HG03565 (cell line): ENCODE results near the gene EVC2.

Experiments
- ATAC-seq: cut with Tn5 transposase; IDR thresholded peaks from one replicate; pipeline ENCODE4 v1.9.1; 2021; ENCODE audit warnings: mild to moderate bottlenecking, moderate library complexity; ENCODE audit not compliant: unreplicated experiment

EVC2 gene

DNA sequence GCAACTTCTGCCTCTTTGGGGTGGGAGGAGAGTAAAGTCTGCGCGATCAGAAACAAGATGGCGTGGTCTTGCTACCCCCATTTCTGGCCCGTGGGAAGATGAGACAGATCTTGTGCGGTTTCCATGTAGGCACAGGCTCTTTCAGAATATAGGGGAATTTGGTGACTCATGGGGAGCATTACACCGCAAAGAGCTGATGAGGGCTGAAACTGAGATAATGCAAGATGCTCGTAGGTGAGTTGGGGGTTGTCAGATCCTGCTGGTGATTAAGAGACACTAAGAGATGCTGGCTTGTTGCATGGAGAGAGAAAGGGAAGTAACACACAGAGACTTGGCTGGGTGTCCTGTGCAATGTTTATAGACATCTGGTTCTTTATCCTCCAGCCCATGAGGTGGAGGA is 4.2 kb upstream of the EVC2 start:
- peak; percentile 48 for ATAC-seq

DNA sequence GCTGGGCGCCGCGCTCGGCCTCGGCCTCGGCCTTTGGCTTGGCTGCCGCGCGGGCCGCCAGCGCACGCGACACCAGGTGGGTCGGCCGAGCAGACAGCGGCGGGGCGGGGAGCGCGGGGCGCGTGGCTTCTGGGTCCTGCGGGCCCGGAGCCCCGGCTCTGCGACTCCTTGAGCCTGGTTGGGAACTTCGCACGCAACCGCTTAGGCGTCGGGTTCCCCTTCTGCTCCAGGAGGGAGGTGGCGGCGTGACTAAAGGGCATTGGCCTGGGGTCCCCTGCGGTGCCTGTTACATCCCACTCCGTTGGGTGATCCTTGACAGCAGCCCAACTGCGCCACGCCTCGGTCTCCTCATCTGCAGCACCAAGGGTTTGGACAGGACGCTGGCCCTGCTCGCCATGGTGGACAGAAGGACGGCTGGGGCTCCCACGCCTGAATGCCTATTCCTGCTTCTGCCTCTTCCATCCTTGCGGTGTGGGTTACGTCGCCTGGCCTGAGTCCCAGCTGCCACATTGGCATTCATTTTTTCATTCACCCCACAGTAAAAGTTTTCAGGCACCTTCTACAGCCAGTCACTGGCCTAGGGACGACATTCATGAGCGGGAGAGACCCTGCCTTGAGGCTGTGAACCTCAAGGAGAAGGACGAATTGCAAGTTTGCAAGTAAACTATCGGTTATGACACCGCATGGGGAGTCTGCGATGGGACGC is 3.3 kb upstream of the EVC2 start:
- no peak for ATAC-seq

DNA sequence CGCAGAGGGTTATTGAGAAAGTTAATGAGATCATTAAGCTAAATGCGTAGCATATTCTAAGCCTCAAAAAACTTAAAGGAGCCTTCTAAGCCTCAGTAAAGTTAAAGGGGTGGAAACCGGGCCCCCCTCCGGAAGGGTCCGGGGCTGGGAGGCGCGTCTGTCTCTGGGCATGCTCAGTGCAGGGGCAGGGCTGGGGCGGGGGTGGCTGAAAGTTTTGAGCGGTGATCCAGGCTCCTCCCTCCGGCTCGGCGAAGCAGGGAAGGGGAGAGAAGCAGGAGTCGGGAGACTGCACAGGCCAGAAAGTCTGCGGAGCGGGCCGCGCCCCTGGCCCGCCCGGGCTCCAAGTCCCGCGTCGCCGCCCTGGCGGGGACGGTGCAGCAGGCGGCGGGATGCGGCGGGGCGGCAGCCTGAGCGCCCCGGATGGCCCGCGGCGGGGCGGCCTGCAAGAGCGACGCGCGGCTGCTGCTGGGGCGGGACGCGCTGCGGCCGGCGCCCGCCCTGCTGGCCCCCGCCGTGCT is 2.7 kb upstream of the EVC2 start, which contains the start of gene EVC:
Gene EVC (plus strand): TSS at position 241 of the 518 bp plus-strand sequence. CDS start 180 bp downstream, at position 421.
- no peak for ATAC-seq

DNA sequence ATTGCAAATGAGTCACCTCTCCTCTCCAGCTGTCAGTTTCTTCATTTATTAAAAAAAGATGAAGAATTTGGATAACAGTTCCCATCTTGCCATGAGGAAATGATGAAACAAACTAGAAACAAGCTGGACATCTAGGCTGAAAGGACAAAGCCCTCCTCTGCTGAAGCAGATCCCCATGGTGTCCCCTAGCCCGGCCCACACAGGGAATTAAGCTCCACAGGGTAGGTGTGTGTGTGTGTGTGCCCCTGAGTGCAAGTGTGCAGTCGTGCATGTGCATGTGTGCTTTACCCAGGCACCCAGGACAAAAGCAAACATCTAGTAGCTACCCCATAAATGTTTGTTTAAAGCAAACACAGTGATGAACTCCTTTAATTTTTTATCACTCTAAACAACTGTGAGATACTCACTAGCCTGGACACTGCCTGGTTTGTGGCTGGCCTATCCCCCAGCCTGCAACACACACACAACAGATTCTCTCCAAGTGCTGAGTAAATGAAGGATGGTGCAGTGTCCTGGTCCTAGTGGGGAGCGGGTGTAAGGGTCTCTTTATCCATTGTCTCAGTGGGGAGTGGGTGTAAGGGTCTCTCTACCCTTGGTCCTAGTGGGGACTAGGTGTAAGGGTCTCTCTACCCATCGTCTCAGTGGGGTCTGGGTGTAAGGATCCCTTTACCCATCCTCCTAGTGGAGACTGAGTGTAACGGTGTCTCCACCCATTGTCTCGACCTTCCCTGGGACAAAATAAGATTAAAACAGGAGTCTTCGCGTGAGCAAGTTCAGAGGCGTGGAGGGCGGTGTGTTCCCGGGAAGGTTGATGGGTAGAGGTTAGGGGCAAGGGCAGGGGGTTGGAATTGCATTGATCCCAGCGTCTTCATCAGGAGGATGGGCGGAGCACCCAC is 2.0 kb upstream of the EVC2 start:
- ATAC-seq: no peak

DNA sequence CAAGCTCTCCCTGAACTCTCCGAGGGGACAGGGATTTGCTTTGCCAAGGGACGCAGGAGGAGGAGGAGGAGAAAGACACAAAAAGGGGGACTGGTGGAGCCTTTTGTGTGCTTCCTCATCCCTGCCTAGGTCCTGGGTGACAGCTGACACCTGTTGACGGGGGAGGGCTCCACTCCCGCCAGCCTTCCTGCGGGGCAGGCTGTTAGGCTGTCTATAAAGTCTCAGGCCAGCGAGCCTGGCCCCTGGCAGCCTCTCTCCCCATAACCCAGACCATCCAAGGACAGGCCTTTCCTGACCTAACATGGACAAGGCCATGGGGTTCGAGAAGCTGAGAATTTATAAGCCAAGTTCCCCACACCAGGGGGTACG is 832 bp upstream of the EVC2 start:
- no peak for ATAC-seq

DNA sequence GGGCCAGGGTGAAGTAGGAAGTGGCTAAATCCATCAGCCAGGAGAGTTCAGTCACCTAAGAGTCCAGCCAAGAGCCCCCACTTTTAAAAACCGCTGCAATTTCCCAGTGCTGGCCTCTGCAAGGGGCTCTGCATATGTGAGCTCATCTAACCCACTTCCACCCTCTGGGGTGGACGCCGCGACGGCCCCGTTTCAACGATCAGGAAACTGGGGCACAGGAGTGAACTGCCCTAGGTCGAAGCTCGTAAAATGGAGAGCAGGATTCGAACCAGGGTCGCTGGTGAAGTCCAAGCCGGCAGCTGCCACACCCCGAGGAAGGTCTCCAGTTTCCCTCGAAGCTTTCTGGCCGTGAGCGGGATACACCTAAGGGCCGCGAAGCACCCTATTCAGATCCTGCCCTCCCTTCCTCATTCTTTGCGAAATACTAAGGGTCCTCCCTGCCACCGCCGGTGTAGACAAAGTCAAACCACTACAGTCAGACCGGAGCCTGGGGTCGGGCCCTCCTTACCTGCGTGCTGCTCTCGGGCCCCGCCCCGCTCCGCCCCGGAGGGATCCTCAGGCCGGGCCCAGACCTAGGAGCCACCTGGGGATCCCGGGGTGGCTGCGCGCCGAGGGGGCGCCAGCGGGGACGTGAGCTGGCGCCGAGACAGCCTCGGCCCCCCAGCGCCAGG is 446 bp downstream of the EVC2 start:
- ATAC-seq: no peak

DNA sequence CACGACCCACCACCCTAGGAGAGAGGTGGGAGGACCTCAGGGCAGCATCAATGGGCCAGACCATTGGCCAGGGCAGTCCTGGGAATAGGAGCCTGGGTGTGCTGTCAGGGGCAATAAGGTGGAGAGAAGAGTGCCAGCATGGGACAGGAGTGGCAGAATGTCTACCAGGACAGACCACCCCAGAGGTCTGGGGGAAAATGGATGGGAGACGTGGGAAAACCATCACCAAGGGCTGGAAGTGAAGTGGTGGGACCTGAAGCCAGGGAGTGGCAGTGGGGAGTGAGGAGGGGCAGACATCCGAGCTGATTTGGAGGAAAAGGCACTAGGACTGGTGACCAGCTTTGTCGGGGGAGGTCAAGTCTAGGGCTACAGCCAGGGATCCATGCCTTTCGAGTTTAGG is 993 bp downstream of the EVC2 start:
- ATAC-seq: no peak

DNA sequence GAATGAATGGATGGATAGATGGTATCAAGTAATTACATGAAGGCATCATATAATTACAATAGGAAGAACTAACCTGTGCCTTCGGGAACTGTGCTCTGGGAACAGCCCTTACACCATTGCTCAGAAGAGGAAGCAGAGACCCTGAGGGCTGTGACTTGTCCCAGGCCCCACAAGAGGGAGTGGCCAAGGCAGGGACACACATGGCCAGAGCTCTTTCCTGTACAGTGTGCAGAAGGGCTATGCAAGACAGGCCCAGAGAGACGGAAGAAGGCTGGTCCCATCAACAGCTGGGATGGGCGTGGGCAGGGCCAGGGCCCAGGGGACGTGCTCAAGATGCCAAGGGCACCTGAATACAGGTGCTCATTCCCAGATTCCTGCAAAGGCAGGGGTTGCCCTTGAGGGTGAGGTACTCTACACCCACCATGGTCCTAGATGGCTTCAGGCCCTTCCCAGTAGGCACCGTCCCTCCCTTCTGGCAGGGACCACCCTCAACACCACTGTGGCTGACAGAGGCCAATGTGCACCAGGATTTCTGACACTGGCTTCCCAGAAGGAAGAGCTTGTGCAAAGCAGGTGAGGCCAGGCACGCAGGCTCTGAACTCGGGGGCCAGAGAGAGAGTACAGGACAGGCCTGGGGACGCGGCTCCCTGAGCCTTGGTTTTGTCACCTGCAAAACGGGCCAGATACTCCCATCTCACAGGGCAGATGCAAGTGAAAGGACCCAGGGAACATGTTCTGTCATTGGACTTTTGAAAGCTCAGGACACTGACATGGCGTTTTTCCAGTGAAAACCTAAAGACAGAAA is 1.7 kb downstream of the EVC2 start:
- no peak for ATAC-seq

DNA sequence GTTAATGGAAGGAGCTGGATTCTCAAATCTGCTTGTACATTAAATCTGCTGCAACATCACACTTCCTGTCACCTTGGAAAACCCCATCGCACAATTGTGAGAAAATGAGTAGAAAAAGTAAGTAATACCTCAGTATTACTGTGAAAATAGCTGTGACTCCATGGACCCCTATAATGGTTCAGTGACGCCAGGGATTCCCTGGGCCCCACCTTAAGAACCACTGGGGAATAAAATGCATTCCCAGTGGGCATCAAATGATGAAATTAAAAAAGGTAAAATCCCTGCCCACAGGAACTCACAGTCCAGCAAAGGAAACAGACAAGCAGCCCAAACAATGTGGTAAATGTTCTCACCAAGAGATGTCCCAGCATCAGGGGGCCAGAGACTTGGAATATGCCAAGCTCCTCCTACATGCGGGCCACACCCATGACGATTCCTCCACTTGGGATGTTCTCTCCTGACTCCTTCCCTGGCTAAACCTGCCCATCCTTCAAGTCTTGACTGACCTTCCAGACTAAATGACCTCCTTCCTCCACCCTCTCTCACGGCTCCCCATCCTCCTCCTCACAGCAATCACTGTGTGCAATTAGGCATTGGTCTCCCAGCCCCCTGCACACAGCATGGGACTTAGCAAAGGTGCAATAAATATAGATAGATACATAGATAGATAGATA is 2.6 kb downstream of the EVC2 start:
- ATAC-seq: no peak

DNA sequence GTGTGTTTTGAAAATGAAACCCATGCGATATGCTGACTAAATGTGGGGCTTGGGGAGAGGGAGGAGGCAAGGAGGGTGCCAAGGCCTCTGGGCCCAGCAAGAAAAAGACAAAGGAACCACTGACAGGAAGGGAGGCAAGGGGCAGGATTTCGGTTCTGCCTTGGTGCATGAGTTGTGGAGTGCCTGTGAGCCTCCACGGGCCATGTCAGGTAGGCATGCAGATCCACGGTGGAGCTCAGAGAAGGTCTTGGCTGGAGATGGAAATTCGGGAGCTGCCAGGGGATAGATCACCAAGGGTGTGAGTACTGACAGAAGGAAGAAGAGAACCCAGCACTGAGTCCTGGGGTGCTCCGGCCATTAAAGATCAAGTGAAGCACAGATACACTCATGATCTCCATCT is 4.1 kb downstream of the EVC2 start:
- no peak for ATAC-seq

DNA sequence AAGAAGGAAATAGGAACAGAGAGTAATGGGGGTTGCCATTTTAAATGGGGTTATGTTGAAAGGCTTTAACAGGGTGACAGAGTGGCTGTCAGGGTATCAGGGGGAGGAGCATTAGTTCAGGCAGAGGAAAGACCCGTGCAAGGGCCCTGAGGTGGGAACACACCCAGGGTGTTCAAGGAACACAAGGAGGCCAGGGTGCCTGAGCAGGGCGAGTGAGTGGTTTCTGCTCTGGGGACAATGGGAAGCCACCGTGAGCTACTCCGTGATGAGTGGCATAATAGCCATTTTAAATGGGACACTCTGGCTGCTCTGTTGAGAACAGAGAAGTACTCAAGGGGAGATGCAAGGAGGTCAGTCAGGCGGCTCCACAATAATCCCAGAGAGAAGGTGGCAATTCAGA is 4.5 kb downstream of the EVC2 start:
- ATAC-seq: no peak

DNA sequence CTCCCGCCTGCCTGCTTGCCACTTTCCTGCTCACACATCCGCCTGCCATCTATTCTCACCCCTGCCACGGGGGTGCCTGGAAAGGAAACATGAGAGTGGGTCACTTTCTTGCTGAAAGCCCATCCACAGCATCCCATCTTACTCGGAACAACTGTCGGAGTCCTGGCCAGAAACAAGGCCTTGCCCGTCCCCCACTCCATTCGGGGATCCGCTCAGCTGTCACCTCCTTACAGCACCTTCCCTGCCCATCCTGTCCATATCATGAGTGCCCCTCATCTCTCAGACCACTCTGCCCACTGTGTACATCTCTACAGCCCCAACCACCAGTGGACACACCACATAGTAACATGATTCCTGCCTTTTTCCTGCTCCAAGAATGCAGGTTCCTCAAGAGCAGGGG is 6.4 kb downstream of the EVC2 start:
- ATAC-seq: no peak

DNA sequence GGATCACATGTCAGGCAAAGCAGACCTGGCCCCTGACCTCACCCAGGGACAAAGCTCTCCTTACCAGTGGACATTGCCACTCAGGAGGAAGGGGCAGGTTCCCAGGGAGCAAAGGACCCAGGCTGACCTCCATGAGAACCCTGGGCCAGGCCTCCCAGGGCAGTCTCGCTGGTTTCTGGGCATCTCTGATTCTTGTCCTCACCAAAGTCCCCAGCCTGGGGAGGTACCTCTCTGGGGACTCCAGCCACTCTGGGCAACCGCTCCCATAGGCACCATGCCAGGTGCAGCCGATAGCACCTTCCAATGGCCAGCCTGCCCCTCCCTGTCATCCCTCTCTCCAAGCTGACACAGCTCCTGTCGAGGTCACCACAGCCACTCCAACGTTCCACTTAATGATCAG is 7.9 kb downstream of the EVC2 start:
- no peak for ATAC-seq

DNA sequence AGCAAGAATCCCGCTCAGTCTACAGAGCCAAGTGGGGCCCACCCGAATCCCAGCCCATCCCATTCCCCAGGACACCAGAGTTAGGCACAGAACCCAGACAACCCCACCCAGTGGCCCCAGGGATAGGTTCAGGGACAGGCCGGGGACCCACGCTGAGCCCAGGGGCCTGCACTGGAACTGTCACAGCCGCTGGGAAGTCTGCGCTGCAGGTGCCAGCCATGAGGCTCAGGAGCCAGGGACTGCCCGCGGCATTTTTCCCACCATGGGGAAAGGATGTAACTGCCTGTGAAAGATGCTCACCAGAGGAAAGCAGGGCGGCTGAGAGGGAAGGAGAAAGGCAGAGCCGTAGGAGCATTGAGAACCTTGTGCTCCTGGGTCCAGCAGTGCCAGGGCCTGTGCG is 12.0 kb downstream of the EVC2 start:
- ATAC-seq: no peak

DNA sequence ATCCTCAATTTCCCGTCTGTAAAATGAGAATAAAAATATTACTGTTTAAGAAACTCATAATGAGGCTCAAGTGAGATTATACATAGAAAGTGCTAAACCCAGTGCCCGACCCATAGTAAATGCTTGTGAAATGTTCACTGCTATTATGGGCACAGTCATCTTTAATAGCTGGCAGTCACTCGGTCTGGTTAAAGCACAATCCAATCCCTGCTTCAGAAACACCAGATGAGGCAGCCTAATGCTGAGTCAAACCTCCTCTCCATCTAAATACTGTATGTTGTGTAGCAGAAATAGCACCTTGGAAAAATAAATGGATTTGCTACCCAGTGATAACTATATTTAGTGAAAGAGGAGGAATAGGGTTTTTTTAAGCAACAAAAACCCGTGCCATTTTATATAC is 14.5 kb downstream of the EVC2 start:
- no peak for ATAC-seq

DNA sequence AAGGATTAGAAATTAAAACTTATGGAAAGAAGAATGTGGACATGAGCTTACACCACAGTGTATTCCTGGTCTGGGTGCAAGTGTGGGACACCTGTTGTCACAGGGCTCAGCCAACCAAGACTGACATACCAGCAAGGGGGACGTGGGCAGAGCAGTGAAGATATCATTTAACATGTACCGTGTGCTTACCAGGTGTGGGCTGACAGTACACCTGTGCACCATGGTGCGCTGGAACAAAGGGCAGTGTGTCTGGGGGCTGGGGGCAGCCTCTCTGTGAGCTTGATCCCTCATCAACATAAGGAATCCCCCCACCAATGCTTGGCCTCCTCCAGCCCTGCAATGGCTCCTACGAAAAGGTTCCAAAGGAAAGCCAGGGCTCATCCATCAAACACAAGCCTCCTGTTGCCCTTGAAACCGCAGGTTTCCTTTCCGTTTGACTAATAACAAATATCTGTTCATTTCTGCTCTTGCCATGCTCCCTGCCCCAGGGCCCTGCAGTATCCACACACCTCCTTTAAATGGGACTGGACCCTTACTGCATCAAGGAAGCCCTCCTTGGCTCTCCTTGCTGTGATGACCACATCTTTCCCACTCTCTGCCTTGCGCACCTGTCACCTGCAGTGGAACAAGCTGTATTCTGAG is 16.7 kb downstream of the EVC2 start:
- no peak for ATAC-seq

DNA sequence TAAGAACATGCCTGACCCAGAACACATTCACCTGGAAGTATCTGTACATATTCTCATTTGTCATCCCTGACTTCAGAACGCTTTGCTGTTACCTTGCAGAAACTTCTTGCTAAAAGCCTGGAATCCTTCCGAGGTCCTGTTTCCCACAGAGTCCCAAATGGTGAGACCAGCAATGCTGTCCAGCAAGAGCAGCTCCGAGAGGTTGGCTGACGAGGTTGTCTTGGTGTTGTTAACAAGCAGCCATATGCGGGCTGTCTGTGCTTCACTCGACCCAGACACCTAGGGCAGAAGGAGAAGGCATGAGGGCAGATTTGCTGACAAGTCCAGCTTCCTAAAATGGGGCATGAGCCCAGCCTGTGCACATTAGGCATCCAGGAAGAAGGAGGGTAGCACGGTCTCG is 19.3 kb downstream of the EVC2 start:
- ATAC-seq: no peak

DNA sequence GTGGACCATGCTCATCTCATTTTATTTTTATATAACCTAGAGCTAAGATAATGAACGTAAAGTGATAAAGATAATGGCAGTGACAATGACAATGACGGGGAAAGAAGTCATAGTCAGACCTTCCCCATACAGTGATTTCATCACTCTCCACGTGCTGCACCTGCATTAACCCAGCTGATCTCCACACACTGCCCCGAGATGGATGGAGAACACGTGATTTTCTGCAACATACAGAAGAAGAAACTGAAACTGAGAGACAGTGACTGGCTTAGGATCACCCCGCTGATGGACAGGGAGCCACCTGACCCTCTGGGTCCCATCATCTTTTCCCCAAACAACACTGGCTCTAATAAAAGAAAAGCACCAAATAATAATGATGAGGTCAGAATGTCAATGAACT is 22.0 kb downstream of the EVC2 start:
- ATAC-seq: no peak

DNA sequence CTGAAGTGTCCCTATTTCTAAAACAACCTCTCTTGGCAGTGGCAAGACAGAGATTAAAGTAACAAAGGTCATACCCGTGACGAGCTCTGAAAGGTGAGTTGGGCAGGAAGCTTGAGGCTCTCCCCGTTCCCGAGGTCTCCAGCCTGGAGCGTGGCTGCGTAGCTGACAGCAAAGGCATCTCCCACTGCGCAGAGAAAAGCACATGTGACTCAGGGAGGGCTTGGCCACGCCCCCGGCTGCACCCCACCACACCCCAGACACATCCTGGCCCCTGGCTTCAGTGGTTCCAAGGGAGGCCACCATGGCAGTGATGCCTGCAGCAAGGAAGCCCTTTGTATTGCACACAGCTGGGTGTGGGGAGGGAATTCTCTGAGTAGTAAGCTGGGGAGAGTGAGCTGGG is 23.1 kb downstream of the EVC2 start:
- no peak for ATAC-seq

DNA sequence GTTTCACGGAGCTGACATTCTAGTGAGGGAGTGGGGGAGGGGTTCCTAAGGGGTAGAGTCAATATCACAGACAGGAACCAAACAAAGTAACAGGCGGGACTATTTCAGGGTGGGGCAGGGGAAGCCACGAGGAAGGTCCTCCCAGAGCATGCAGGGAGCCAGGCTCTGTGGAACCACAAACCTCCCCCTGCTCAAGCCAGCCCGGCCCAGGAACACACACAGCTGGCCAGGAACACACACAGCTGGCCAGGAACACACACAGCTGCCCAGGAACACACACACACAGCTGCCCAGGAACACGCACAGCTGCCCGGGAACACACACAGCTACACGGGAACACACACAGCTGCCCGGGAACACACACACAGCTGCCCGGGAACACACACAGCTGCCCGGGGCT is 24.8 kb downstream of the EVC2 start:
- no peak for ATAC-seq
